NCI-H2107 treated with DMSO at 0.1 percent for 48 hours (cell line): ENCODE results near the gene LMF1.

ENCODE experiments used
- DNase-seq: peaks from one replicate; lab custom pipeline; 2025; ENCODE audit not compliant: unreplicated experiment; lab: John Stamatoyannopoulos, UW

Gene LMF1

DNA sequence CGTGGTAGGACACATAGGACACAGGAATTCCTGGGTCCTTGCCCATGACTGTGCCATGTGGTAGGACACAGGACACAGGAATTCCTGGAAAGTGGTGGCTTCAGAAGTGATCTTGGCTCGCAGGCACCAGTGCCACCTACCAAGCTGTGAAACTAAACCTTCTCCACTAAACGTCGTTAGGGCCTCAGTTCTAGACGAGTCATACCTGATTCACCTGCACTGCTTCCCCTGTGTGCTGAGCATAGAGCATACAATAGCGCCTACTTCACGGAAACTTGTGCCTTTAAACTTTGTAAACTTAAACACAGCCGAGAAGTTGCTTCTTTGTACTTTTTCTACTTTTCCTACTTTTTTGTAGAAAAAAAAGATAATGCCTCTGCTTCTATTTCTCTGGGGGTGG is 15.6 kb upstream of the LMF1 start:
- no peak for DNase-seq

DNA sequence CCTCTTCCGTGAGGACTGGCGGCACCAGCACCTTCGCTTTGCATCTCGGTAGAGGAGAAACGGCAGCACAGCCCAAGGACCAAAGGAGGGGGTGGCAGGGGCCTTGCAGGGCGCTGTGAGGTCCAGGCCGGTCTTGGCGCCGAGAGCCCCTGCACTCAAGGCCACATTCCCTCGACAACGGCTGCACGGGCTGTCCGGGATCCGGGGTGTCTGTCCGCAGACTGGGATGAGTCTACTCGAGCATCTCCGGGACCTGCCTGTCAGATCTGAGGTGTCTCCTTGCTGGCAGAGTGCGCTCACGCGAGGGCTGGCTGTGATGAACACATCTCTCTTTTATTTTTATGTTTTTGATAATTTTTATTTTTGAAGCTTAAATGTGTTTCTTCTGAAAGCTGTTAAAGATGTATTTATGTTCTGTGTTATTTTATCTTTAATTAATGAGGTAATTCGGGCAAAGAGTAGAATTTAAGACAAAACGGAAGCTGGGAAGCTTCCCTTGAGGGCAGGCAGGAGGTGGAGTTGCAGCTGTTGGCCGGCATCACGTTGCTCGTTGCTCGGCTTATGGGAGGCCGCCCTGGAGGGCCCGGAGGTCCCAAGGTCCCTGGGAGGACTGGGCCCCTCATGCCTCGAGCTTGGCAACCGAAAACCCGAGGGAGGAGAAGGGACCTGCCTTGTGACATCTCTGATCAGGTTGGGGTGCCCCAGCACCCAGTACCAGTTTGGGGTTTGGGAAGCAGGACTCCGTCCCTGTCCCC is 15.0 kb upstream of the LMF1 start:
- DNase-seq: no peak

DNA sequence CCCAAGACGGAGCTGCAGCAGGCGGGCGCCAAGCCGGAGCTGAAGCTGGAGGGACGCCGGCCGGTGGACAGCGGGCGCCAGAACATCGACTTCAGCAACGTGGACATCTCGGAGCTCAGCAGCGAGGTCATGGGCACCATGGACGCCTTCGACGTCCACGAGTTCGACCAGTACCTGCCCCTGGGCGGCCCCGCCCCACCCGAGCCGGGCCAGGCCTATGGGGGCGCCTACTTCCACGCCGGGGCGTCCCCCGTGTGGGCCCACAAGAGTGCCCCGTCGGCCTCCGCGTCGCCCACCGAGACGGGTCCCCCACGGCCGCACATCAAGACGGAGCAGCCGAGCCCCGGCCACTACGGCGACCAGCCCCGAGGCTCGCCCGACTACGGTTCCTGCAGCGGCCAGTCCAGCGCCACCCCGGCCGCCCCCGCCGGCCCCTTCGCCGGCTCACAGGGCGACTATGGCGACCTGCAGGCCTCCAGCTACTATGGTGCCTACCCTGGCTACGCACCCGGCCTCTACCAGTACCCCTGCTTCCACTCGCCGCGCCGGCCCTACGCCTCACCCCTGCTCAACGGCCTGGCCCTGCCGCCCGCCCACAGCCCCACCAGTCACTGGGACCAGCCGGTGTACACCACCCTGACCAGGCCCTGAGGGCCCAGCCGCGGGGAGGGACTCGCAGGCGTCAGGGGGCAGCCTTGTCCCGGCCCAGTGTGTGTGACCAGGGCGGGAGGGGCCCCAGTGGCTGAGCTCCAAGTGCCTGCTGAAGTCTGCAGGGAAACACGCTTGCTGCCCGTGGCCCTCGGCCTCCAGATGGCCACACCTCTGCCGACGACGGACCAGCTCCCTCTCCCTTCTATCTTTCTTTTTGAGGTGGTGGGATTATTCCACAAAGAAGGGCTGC is 14.2 kb upstream of the LMF1 start:
- no peak for DNase-seq

DNA sequence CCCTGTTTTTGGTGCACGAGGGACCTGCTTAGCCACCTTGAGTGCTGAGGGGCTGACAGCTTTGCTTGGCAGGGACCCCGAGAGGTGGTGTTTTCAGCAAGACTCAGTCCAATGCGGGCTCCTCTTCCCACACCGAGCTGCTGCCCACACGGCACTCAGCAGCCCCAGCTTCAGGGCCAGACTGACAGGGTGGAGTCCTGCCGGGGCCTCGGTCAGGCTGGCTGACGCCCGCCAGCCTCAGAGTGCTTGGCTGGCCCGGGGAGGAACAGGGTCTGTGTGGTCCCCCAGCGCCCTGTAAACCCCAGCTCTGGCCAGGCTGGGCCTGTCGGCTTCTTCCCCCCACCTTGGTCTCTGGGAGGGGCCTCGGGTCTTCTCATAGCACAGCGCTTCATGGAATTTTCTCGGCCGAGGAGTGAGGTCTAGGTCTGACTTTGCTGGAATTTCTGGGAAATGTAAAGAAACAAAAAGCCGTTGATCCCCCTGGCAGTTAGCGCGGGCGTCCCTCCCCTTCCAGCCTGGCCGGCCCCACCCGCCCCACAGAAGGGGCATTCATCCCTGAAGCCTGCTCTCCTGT is 13.4 kb upstream of the LMF1 start:
- DNase-seq: no peak

DNA sequence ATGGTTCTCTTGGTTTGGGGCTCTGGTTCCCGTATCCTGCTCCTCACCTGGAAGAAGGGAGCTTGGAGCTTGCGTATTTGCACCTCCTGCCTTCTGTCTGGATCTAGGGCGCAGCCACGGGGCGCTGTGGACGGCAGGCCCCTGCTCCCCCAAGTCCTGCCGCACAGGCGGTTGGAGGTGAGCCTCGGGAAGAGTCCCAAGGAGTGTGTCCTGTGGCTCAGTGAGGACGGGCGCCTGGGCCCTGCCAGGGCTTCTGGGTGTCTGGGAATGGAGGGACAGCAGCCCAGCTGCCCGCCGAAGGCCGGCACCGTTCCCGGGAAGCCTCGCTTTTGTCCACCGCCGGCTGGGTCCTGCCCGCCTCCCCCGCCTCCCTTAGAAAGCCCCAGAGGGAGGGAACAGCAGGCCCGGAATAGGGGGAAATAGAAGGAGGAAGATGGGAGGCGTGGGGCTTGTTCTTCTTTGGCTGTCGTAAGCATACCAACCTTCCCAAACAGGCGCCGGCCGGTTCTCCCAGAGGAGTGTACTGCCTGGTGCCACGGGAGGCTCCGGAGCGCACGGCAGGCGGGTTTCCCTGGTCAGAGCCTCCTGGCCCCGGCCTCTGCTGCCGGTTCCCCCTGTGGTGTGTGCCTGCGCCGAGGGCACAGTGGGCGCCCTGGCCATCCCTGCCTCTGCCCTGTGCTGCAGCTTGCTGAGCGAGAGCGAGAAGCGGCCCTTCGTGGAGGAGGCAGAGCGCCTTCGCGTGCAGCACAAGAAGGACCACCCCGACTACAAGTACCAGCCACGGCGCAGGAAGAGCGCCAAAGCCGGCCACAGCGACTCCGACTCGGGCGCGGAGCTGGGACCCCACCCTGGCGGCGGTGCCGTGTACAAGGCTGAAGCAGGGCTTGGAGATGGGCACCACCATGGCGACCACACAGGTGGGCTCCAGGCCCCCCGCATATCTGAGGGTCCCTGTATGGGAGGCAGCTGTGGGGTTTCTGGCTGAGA is 12.6 kb upstream of the LMF1 start:
- DNase-seq: no peak

DNA sequence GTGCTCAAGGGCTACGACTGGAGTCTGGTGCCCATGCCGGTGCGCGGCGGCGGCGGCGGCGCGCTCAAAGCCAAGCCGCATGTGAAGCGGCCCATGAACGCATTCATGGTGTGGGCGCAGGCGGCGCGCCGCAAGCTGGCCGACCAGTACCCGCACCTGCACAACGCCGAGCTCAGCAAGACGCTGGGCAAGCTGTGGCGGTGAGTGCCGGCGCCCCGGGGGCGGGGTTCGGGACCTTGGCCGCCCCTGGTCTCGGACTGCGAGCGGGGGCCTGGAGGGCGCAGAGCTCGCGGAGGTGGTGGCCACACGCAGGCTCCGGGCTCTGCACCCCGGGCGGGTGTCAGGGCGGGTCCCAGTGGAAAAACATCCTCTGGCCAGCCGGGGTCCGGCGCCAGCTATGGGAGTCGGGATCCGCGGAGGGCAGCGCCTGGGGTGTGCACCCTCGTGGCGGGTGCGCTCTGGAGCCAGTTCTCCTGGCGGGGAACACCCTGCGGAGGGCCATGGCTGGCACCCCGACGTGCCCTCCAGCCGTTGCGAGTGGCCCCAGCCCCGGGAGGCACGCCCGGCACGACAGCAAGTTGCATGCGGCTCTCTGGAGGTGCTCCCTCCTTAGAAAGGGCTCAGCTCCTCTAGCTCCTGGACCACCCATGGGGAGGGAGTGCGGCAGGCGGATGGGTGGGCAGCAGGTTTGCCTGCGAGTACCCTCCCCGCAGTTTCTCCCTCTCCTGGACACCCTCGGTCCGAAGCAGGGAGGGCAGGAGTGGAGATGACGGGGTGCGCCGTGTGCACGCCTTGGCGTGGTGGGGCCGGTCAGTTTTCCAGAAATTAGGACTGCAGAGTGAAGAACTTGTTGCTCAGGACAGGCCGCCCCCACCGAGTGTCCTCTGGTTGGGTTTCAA is 11.6 kb upstream of the LMF1 start:
- no peak for DNase-seq

DNA sequence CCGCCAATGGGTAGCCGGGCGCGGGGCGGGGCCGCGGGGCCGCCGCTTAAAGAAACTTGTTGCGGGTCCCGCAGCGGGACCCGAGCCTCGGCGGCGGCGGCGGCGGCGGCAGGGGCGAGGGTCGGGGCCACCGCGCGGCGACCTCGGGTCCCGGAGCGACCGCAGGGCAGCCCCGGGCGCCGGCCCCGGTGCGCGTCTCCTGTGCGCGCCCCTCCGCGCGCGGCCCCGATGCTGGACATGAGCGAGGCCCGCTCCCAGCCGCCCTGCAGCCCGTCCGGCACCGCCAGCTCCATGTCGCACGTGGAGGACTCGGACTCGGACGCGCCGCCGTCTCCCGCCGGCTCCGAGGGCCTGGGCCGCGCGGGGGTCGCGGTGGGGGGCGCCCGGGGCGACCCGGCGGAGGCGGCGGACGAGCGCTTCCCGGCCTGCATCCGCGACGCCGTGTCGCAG is 10.9 kb upstream of the LMF1 start, which contains the start of gene SOX8:
SOX8 (plus strand) TSS at position 76 of the 450 bp plus-strand sequence; CDS start at position 229, 153 bp downstream.
- DNase-seq: no peak

DNA sequence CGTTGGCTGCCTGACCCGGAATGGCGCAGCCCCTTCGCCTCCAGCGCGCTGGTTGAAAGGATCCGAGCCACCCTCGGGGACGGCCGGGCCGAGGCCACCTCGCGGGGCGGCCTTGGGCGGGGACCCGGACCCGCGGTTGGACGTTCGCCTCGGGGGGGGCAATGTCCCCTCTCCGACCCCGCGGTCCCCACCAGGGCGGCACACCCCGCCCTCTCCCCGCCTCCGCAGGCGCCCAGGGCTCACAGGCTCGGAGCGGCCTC is 9.7 kb upstream of the LMF1 start:
- DNase-seq: no peak

DNA sequence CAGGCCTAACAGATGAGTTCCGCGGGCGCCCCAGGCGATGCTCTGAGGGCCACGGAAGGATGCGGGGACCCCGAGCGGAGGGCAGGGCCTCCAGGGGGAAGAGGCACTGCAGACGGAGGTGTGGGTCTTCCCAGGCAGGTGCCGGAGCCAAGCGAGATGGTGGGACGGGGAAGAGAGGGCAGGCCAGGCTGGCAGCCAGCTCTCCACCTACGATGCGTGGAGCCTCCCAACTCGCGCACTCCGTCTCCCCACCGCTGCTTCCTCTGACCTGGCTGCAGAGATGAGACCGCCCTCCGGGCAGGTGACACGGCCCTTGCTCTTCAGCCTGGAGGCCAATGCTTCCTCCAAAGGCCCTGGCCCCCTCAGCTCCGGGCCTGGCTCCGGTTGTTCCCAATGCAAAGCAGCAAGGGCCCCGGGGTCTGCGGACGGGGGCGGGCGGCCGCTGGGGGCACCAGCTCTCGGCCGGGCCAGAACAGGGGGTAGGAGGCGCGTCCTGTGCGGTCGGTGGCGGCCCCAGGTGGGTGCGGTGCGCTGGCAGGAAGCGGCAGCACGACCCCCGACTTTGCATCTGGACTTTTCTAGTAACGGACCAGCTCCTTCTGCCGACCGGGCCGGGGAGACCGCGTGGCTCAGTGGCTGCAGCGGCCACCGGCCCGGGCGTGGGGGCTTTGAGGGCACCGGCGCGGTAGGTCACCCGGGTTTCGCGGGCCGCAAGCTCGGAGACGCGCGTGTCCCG is 9.2 kb upstream of the LMF1 start:
- no peak for DNase-seq

DNA sequence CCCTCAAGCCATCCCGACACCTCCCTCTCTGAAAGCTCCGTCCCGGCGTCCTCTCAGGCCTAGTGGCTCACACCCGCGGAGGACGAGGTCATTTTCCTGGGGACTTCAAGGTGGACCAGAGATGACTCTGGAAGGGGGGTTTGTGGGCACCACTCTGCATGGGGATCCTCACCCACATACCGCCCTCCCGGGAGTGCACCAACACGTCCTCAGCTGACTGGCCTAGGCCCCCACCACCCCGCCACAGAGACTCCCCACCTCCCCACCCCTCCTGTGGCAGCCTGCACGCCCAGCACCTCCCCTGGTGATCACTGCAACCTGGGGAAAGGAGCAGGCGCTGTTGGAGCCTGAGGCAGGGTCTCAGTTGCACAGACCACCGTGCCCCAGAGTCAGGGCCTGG is 8.4 kb upstream of the LMF1 start:
- DNase-seq: no peak

DNA sequence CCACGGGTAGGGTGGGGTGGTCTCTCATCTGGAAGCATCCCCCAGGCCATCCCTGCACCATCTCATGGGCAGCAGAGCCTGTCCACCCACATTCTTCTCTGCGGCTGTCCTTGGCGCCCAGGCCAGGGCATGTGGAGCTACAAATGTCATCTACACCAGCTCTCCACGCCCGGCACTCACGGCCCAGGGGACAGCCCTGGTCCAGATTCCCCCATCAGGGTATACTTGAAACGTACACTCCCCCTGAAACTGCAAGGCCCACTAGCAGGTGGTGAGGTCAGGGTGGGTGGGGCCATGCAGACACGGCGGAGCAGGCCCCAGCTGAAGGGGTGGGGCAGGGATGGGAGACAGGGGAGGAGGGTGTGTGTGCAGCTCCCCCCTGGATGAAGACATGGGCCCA is 7.6 kb upstream of the LMF1 start:
- no peak for DNase-seq

DNA sequence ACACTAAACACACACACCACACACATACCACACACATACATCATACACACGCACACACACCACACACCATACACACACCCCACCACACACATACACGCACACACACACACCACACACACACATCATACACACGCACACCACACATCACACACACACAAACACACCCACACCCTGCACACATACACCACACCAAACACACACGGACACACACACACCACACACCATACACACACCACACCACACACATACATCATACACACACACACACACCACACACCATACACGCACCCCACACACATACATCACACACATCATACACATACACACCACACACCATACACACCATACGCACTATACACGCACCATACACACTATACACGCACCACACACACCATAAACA is 7.1 kb upstream of the LMF1 start:
- no peak for DNase-seq

DNA sequence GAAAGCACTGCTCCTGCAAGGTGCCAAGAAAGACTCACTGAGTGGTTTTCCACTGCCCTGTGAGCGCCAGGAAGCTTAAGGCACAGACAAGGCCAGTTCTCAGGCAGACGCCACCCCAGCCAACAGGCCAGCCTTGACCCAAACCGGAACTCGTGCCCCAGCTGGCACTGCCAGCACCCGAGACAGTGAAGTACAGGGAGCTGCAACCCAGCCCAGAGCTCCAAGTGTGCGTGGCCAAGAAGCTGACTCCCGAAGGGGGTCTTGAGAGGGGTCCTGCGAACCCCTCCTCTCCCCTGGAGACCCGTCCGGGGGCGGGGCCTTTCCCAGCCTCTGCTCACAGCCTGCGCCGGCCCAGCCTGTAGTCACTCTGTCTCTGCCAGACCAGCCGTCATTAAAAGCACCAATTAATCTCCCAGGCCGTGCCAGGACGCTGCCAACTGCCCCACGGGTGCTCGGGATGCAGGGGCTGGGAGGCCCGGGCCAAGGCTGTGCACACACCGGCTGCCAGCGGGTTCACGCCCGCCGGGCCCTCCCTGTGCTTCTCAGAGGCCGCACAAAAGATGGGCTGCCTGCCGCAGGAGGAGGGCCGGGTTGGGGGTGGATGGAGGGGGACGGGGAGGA is 6.4 kb upstream of the LMF1 start:
- no peak for DNase-seq

DNA sequence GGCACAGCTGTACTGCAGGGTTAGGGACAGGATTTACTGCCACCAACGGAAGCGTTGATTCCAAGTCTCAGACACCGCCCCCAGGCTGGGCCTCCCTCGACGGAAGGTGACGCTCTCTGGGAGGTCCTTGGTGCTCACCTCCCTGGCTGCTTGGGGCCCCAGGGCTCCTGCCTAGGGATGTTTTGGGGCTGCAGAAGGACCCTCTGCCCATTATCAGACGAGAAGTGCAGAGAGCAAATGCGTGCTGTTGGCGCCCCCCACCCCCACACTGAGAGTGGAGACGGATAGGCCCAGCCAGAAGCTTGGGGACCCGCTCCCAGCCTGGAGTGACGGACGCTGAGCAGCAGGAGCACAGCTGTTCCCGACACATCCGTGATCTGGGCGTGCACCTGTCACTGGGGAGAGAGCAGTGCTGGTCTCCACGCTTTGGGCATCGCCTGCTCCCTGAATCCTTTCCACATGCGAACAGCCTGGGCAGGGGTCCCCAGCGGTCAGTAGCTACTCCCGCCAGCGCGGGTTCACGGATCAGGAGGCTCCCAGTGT is 5.7 kb upstream of the LMF1 start:
- DNase-seq: no peak

DNA sequence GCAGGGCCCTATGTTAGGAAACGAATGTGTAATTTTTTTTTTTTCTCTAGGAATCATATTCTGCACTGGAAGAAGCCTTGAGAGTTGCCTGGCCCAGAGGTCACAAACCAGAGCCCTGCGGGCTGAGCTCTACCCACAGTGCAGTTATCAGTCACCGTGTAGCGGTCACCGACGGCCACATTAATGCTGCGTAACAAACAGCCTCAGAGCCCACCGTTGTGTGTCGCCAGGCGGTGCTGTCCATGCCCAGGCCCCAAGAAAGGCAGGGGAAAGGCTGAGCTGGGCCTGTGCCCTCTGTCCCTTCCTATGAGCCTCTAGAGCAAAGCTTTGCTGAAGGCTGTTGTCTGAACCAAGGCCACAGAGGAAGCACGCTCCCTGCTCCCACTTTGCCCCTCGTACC is 4.5 kb upstream of the LMF1 start:
- no peak for DNase-seq

DNA sequence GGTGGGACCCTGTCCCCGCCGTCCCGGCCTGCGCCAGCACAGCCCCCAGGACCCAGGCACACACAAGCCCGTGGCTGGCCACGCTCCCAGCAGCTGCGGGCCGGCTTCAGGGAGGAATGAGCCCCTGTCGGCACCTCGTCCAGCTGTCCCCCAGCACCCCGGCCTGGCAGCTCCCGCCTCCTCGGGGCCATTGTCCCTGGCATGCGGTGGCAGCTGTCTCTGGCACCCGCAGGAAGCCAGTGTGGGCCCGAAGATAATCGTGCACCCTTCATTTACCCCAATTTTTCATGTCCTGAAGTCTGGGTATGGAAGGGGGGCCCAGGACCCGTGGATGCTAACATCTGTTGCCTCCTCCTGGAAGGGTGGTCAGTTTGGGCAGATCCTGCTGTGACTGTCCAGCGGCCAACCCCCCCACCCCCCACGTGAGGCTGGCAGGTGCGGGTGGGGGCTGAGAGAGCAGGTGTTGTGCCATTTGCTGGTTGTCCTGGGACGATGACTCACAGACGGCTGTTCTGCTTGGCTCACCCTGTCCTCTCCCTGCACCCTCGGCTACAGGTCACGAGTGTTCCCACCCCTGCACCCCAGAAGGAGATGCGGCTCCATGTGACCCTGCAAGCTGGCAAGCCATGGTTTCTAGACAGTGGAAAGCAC is 4.0 kb upstream of the LMF1 start:
- DNase-seq: no peak

DNA sequence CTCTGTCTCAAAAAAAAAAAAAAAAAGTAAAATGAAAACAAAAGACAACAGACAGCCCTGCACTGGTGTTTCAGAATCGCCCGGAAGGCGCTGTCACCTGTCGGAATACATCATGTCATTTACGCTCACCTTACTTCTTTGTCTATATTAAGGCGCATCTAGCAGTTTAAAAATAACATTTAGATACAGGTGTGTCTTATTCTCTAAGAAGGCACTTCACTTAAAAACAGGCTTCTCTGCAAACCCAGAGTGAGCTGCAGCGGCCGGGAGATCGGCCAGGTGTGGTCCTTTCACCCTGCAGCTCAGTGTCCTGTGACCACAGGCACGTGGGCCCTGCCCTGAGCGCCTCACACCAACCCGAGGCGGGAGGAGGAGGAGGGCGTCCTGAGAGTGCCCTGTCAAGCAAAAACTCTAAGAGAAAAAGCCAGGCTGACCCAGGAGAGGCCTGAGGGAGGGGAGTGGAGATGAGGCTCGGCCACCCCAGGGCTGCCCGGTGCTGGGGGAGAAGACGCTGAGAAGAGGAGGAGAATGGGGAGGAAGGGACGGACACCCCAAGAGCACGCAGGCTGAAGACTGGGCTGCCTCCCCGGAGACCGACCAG is 3.3 kb upstream of the LMF1 start:
- DNase-seq: no peak

DNA sequence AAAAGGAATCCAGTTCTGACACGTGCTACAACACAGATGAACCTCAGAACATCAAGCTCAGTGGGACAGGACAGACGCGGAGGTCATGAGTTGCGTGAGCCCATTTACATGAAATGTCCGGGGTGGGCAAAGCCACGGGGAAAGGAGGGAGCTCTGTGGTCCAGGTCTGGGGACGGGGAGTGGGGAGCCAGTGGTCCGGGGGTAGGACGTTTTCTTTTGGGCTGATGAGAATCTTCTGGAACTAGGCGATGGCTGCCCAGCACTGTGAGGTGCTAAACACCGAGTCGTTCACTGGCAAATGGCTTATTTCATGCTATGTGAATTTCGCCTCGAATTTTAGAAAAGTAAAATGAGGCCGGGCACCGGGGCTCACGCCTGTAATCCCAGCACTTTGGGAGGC is 2.6 kb upstream of the LMF1 start:
- no peak for DNase-seq
